GM21737 (cell line): ENCODE data around the gene RLBP1.

ENCODE experiments used
- ATAC-seq: cut with Tn5 transposase; IDR thresholded peaks from one replicate; pipeline ENCODE4 v1.9.1; 2021; ENCODE audit warnings: mild to moderate bottlenecking, moderate library complexity; ENCODE audit not compliant: unreplicated experiment

The RLBP1 gene

GRCh38 chr15:89208256-89208655, 13.1 kb downstream of the RLBP1 start:
- no peak for ATAC-seq

GRCh38 chr15:89206908-89207331, 14.5 kb downstream of the RLBP1 start:
- peak; percentile 63 for ATAC-seq

GRCh38 chr15:89205991-89206585, 15.3 kb downstream of the RLBP1 start:
- no peak for ATAC-seq

GRCh38 chr15:89203705-89204273, 17.6 kb downstream of the RLBP1 start:
- ATAC-seq = no peak

- ATAC-seq = no peak
These were observed 19.8 kb downstream of the RLBP1 start for GRCh38 chr15:89201465-89202005.

GRCh38 chr15:89200182-89200581, 21.2 kb downstream of the RLBP1 start:
- ATAC-seq = no peak

GRCh38 chr15:89199746-89200145, 21.6 kb downstream of the RLBP1 start:
- ATAC-seq = no peak

- no peak for ATAC-seq
These were observed 22.4 kb downstream of the RLBP1 start for GRCh38 chr15:89198934-89199333.

GRCh38 chr15:89198196-89198595, 23.2 kb downstream of the RLBP1 start:
- ATAC-seq = no peak

GRCh38 chr15:89197503-89197971, 23.8 kb downstream of the RLBP1 start:
- no peak for ATAC-seq

GRCh38 chr15:89196994-89197393, 24.4 kb downstream of the RLBP1 start:
- no peak for ATAC-seq

- no peak for ATAC-seq
These were observed 25.1 kb downstream of the RLBP1 start for GRCh38 chr15:89196241-89196640.

- ATAC-seq = no peak
These were observed 25.5 kb downstream of the RLBP1 start for GRCh38 chr15:89195836-89196235.

GRCh38 chr15:89194608-89195007, 26.8 kb downstream of the RLBP1 start:
- ATAC-seq = no peak

- no peak for ATAC-seq
These were observed 28.6 kb downstream of the RLBP1 start for GRCh38 chr15:89192766-89193165.

- ATAC-seq = no peak
These were observed 29.2 kb downstream of the RLBP1 start for GRCh38 chr15:89192136-89192535.

- no peak for ATAC-seq
These were observed 33.3 kb downstream of the RLBP1 start for GRCh38 chr15:89187986-89188514.

GRCh38 chr15:89187301-89187985, 33.9 kb downstream of the RLBP1 start:
- no peak for ATAC-seq

GRCh38 chr15:89186803-89187202, 34.6 kb downstream of the RLBP1 start:
- ATAC-seq = no peak

- ATAC-seq = no peak
These were observed 36.4 kb downstream of the RLBP1 start for GRCh38 chr15:89184886-89185526.

GRCh38 chr15:89184357-89184756, 37.0 kb downstream of the RLBP1 start:
- no peak for ATAC-seq
